Tibial nerve (tissue), 4 donors: ENCODE data around the gene PNMA1. TPM values are rescaled to one million over a fixed set of nuclear protein-coding genes. Genes with fewer than 3 reads are reported as not detected.

Experiments
- DNase-seq, 2 donors: peaks; one replicate each; pipeline ENCODE4 v3.0.0-alpha.2; 2019; ENCODE audit warnings: low spot score in 2 of 2
- H3K27ac ChIP-seq, 4 donors: fragments of 200-600 bp; sonication (generic) in 3 of 4; one replicate each; pipeline ENCODE4 v1.5.1; 2017 to 2019; ENCODE audit warnings: mild to moderate bottlenecking in 1 of 4
- H3K27me3 ChIP-seq, 2 donors: fragments of 200-600 bp; sonication (generic) in 1 of 2; one replicate each; pipeline versions ENCODE4 v1.5.1 to v1.6.0; 2017 to 2019
- H3K36me3 ChIP-seq, 3 donors: fragments of 200-600 bp; sonication (generic); one replicate each; pipeline ENCODE4 v1.5.1; 2018 to 2019
- H3K4me1 ChIP-seq, 4 donors: fragments of 200-600 bp; sonication (generic) in 3 of 4; one replicate each; pipeline ENCODE4 v1.5.1; 2017 to 2019
- H3K4me3 ChIP-seq, 4 donors: fragments of 200-600 bp; sonication (generic) in 3 of 4; one replicate each; pipeline ENCODE4 v1.5.1; 2017 to 2019; ENCODE audit warnings: mild to moderate bottlenecking in 1 of 4, moderate library complexity in 1 of 4
- H3K9me3 ChIP-seq, 4 donors: fragments of 200-600 bp; sonication (generic) in 3 of 4; one replicate each; pipeline ENCODE4 v1.5.1; 2017 to 2019
- CTCF ChIP-seq, 5 experiments: fragments of 200-600 bp in 3 of 5; fragments of 450-650 bp in 2 of 5; sonication (generic) in 3 of 5; IDR thresholded peaks; one replicate each; pipeline ENCODE4 v1.5.1; 2016 to 2019; ENCODE audit warnings: antibody characterized with exemption in 5 of 5, mild to moderate bottlenecking in 3 of 5, moderate library complexity in 2 of 5
- EP300 ChIP-seq, 2 donors: sonication (generic); formaldehyde crosslinking; IDR thresholded peaks; one replicate each; pipeline ENCODE4 v1.6.1; 2017; ENCODE audit warnings: antibody characterized with exemption in 2 of 2, mild to moderate bottlenecking in 1 of 2
- POLR2A ChIP-seq, 2 donors: fragments of 450-650 bp; IDR thresholded peaks; one replicate each; pipeline ENCODE4 v1.6.1; 2017; ENCODE audit warnings: antibody characterized with exemption in 2 of 2, mild to moderate bottlenecking in 2 of 2, moderate library complexity in 2 of 2
- WGBS, 2 donors: methylation state at CpG; one replicate each; pipeline ENCODE4 v1.1.5; 2018; 5-methylcytosine and 5-hydroxymethylcytosine counted together
- total RNA-seq, 4 donors: library from RNA; depleted of rRNA; stranded (reverse); fragments of >200 nt; gene quantifications; one replicate each; pipeline ENCODE4 v1.1.0, GENCODE V29; 2016

The PNMA1 gene
- total RNA-seq, 4 donors from 2014 or later = 21.2 to 43.5 (median 34.2) TPM

GRCh38 chr14:73742520-73743238, 28.5 kb upstream of the PNMA1 start:
- TF ChIP-seq CTCF (IDR thresholded peaks at IDR 0.05) (no peak), POLR2A (IDR thresholded peaks at IDR 0.05) (no peak), EP300 (IDR thresholded peaks at IDR 0.05) (no peak)
- Histone ChIP-seq H3K9me3 (no peaks in the 10 kb centered on the region), H3K27ac (peak overlapping the region; percentile 70 to 99 (median 84)), H3K36me3 (peaks cover 0 to 23% (median 8%) of the 10 kb centered on the region in 3 donors), H3K4me1 (peaks cover 7 to 97% (median 87%) of the 10 kb centered on the region in 4 donors), H3K27me3 (no peaks in the 10 kb centered on the region), H3K4me3 (peak overlapping the region in 1 of 4 donors; percentile 32)
- DNase-seq = no peak
- WGBS, 2 donors = 56 to 57% methylated on average over 6 of the region's 6 CpGs

GRCh38 chr14:73741876-73742519, 27.8 kb upstream of the PNMA1 start:
- TF ChIP-seq EP300 (IDR thresholded peaks at IDR 0.05) = no peak
- no peak for TF ChIP-seq CTCF (IDR thresholded peaks at IDR 0.05)
- no peak for TF ChIP-seq POLR2A (IDR thresholded peaks at IDR 0.05)
- no peak for DNase-seq
- Histone ChIP-seq H3K9me3 (no peaks in the 10 kb centered on the region), H3K4me1 (peaks cover 7 to 90% (median 81%) of the 10 kb centered on the region in 4 donors), H3K4me3 (peak overlapping the region; percentile 11 to 35 (median 30)), H3K27ac (peak overlapping the region; percentile 70 to 99 (median 84)), H3K27me3 (no peaks in the 10 kb centered on the region), H3K36me3 (peaks cover 0 to 29% (median 8%) of the 10 kb centered on the region in 3 donors)
- 12 to 14% methylated on average over 15 to 16 of the region's 17 CpGs for WGBS, 2 donors

- peak in 1 of 2 donors; percentile 44 for DNase-seq
- H3K27me3 ChIP-seq = no peaks in the 10 kb centered on the region
- H3K27ac ChIP-seq = peak overlapping the region; percentile 70 to 99 (median 84)
- peaks cover 7 to 84% (median 75%) of the 10 kb centered on the region in 4 donors for H3K4me1 ChIP-seq
- TF ChIP-seq EP300 (IDR thresholded peaks at IDR 0.05) (peak; percentile 8 to 62), POLR2A (IDR thresholded peaks at IDR 0.05) (no peak)
- H3K4me3 ChIP-seq = peak overlapping the region; percentile 11 to 35 (median 30)
- no peaks in the 10 kb centered on the region for H3K9me3 ChIP-seq
- H3K36me3 ChIP-seq = peaks cover 0 to 35% (median 8%) of the 10 kb centered on the region in 3 donors
- 0 to 2% methylated on average over 11 to 12 of the region's 12 CpGs for WGBS, 2 donors
These were observed 27.2 kb upstream of the PNMA1 start for GRCh38 chr14:73741386-73741875.

- Histone ChIP-seq H3K9me3 (no peaks in the 10 kb centered on the region), H3K4me3 (peak overlapping the region; percentile 11 to 35 (median 30)), H3K27ac (peak overlapping the region; percentile 70 to 99 (median 84)), H3K36me3 (peaks cover 0 to 42% (median 8%) of the 10 kb centered on the region in 3 donors), H3K4me1 (peaks cover 7 to 78% (median 68%) of the 10 kb centered on the region in 4 donors), H3K27me3 (no peaks in the 10 kb centered on the region)
- DNase-seq = peak; percentile 70 to 76
- 2 to 5% methylated on average over 9 of the region's 9 CpGs for WGBS, 2 donors
- no peak for TF ChIP-seq POLR2A (IDR thresholded peaks at IDR 0.05)
- TF ChIP-seq CTCF (IDR thresholded peaks at IDR 0.05) = no peak
- TF ChIP-seq EP300 (IDR thresholded peaks at IDR 0.05) = peak; percentile 3 to 60
These were observed 26.6 kb upstream of the PNMA1 start for GRCh38 chr14:73740618-73741326.

GRCh38 chr14:73739899-73740617, 25.9 kb upstream of the PNMA1 start:
- no peak overlapping the region for H3K4me3 ChIP-seq
- no peak for DNase-seq
- H3K27ac ChIP-seq = peak overlapping the region; percentile 70 to 99 (median 84)
- TF ChIP-seq POLR2A (IDR thresholded peaks at IDR 0.05) (no peak), CTCF (IDR thresholded peaks at IDR 0.05) (no peak), EP300 (IDR thresholded peaks at IDR 0.05) (no peak)
- peaks cover 7 to 71% (median 61%) of the 10 kb centered on the region in 4 donors for H3K4me1 ChIP-seq
- 51 to 71% methylated on average over 5 to 7 of the region's 12 CpGs for WGBS, 2 donors
- H3K9me3 ChIP-seq = no peaks in the 10 kb centered on the region
- H3K27me3 ChIP-seq = no peaks in the 10 kb centered on the region
- H3K36me3 ChIP-seq = peaks cover 0 to 49% (median 8%) of the 10 kb centered on the region in 3 donors
